Renal pelvis (tissue), 4 donors: Measurements from ENCODE around the gene DHRS7B. TPM values are rescaled to one million over a fixed set of nuclear protein-coding genes. Genes with fewer than 3 reads are reported as not detected.
"Not testable (repeated sequence)": the region's sequence is repeated elsewhere in the genome, so short reads cannot be mapped to it uniquely, and the experiment has no call there.

ENCODE experiments used
- DNase-seq: peaks from one replicate; pipeline ENCODE4 v3.0.0-alpha.2; 2013
- polyA plus RNA-seq, 3 donors: library from polyadenylated mRNA; unstranded; fragments of 120-200 nt; gene quantifications; one replicate each; pipeline ENCODE4 v1.2.1, GENCODE V29; 2013; ENCODE audit not compliant: insufficient read length in 3 of 3

Gene DHRS7B
- polyA plus RNA-seq, 3 donors = 37.8 to 39.5 (median 38.7) TPM

DNA sequence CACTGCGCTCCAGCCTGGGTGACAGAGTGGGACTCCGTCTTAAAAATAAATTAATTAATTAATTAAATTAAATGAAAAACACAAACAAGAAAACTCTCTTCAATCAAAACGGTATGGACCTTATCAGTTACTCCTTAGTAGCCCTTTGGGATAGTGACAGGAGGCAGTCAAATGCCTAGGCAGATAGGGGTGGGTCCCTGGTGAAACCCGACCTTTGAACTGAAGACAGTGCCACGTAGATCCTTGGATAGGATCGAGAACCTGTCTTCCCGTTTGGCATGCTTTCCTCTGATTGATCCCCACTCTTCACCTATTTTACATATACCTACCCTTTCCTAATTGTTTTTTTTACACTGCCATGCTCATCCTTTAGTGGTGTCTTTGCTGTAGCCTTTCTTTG, 22.2 kb upstream of the DHRS7B start:
- no peak for DNase-seq

DNA sequence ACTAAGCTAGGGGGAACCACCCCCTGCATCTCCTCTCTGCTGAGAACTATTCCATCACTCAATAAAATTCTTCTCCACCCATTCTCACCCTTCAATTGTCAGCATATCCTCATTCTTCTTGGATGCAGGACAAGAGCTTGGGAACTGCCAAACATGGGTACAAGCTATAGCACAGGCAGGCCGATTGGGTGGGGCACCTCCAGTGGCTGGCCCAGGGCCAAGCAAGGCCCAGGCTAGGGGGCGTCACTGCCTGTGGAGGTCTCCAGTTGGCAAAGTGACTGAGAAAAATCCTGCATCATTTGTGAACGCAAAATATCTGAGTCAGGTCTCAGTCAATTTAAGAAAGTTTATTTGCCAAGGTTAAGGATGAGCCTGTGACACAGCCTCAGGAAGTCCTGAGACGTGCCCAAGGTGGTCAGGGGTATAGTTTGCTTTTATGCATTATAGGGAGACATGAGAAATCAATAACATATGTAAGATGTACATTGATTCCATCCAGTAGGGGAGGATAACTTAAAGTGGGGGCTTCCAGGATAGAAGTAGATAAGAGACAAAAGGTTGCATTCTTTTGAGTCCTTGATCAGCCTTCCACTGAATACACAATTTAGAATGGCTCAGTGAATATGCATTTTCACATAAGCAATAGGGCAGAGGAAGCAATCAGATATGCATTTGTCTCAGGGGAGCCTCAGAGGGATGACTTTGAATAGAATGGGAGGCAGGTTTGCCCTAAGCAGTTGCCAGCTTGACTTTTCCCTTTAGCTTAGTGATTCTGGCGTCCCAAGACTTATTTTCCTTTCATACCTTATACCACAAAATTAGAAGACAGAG, 21.5 kb upstream of the DHRS7B start:
- DNase-seq = no peak

DNA sequence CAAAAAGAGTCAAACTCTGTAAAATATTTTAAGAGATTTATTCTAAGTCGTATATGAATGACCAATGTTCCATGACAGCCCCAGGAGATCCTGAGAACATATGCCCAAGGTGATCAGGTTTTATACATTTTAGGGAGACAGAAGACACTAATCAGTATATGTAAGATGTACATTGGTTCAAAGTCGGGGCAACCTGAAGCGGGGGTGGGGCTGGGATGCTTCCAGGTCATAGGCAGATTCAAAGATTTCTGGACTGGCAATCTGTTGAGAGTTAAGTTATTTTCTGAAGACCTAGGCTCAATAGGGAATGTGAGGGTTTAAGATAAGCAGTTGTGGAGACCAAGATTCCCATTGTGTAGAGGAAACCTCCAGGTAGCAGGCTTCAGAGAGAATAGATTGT, 20.4 kb upstream of the DHRS7B start:
- DNase-seq = no peak

DNA sequence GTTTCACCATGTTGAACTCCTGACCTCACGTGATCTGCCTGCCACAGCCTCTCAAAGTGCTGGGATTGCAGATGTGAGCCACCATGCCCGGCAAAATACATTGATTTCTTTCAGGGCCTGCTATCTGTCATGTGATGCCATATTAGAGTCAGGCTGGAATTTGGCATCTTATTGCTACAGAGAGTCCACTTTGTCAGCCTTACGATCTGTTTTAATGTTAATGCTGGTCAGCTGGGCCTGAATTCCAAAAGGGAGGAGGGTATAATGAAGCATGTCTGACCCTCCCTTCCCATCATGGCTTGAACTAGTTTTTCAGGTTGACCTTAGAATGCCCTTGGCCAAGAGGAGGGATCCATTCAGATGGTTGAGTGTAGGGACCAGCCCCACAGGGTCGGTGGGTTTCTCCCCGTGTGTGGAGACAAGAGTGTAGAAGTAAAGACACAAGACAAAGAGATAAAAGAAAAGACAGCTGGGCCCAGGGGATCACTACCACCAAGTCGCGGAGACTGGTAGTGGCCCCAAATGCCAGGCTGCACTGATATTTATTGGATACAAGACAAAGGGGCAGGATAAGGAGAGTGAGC, 19.6 kb upstream of the DHRS7B start:
- not testable (repeated sequence) for DNase-seq

DNA sequence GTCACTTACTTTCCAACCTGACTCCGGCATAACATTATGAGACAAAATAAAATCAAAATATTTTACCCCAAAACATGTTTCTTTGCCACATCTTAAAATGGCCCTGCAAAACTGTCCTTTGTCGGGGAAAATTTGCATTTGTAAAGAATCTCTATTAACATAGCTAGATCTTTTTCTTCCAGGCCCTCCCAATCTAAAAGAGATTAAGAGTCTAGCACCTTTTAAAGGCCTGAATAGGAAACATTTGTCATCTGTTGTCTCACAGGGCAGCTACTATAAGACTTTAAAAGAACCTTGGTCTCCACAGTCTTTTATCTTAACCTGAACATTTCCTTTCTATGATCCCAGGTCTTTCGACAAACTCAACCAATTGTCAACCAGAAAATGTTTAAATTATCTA, 18.1 kb upstream of the DHRS7B start:
- DNase-seq = no peak

DNA sequence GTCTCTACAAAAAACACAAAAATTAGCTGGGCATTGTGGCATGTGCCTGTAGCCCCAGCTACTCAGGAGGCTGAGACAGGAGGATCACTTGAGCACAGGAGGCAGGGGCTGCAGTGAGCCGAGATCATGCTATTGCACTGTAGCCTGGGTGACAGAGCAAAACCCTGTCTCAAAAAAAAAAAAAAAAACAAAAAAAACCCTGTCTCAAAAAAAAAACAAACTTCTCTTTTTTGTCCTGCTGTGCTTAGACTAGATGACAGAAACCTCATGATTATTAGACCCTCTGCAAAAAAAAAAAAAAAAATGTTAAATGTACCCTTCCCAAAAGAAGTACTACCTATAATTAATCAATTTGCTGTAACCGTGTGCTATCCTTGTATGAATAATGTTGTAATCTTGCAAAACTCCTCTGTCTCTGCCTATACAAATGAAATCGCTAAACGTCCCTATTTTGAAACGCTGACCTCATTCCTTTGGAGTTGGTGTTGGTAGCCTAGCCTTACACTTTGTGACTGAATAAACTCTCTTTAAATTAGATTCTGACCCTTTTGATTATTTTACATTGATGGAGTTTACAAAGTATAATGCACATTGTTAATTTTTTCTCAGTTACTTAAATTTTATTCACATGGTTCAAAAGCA, 13.6 kb upstream of the DHRS7B start:
- DNase-seq = no peak

DNA sequence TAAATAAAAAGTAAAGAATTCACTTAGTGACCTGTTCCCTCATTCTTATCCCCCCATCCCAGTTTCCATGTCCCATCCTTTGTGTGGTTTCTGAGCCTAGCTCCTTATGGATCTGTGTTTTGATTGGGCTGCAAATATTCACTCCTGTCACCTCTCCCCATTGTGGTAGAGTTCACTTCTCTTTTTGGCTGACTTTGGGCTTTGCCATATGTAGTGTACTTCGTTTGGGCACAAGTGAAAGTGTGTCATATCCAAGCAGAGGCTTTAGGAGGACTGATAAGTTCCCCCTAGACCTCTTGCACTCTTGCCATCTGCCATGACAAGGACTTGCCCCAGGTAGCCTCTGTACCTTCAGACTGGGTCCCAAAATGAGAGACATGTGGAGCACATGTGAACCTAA, 13.0 kb upstream of the DHRS7B start:
- no peak for DNase-seq

DNA sequence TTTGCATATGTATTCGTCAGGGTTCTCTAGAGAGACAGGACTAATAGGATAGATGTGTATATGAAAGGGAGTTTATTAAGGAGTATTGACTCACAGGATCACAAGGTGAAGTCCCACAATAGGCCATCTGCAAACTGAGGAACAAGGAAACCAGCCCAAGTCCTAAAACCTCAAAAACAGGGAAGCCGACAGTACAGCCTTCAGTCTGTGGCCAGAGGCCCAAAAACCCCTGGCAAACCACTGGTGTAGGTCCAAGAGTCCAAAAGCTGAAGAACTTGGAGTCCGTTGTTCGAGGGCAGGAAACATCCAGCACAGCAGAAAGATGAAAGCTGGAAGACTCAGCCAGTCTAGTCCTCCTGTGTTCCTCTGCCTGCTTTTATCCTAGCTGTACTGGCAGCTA, 12.0 kb upstream of the DHRS7B start:
- DNase-seq = not testable (repeated sequence)

DNA sequence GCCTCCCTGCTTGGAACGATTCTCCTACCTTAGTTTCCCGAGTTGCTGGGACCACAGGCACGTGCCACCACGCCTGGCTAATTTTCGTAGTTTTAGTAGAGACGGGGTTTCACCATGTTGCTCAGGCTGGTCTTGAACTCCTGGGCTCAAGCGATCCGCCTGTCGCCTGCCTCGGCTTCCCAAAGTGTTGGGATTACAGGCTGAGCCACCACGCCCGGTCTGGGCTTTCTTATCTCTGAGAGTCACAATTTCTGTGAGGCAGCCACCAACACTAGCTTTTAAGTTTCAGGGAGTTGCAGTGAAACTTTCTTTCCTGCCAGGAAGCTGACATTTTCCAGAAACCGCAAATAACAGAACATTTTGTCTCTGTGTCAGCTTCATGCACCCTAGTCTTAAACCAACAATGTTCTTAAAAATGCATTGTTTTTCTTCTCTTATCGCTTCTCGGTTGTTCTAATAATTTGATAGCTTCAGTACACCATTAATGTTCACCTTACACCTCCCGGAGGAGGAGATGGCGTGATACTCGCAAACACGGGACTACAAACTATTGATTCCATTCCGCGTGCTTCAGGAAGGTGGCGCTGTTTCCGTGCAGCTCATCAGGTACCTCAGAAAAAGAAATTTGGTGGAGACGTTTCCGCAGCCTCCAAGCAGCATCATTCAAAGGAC, 7.4 kb upstream of the DHRS7B start:
- peak; percentile 54 for DNase-seq

DNA sequence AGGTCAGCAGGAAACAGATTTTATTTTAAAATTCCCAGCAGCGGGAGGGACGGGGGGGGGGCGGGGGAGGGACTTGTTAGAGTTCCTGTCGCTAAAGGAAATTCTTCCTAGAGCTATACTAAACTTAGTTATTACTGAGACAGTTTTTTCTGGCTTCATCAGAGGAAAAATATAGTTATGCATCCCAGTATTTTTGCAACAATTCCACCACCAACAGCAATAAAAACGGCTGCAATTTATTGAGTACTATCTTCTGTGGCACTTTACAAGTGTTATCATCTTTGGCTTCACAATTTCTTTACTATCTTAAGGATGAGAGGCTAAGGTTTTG, 6.9 kb upstream of the DHRS7B start:
- DNase-seq = no peak

DNA sequence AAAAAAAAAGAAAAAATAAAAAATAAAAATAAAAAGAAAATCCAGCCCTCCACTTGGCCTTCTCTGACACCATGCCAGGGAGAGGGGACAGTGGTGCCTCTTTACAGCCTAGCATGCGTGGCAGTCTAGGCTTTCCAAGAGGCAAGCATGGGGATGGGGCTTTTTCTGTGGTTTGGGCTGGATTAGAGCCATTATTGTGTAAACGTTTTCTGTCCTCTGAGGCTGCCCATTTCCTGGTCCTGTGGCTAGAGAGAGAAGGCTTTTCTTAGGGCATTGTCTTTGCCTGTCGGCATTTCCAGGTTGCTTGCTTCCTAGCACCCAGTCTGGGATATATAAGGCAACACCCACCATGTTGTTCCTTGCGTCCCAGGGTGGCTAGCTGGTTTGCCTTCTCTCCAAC, 2.7 kb upstream of the DHRS7B start:
- no peak for DNase-seq

DNA sequence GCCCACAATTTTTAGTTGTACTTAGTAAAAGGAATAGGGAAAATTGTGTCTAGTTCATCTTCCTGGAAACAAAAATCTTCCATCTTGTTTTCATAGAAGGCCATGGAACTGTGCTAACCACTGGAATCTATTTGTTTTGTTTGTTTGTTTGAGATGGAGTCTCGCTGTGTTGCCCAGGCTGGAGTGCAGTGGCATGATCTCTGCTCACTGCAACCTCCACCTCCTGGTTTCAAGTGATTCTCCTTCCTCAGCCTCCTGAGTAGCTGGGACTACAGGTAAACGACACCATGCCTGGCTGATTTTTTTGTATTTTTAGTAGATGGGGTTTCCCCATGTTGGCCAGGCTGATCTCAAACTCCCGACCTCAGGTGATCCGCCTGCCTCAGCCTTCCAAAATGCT, 2.2 kb upstream of the DHRS7B start:
- not testable (repeated sequence) for DNase-seq

DNA sequence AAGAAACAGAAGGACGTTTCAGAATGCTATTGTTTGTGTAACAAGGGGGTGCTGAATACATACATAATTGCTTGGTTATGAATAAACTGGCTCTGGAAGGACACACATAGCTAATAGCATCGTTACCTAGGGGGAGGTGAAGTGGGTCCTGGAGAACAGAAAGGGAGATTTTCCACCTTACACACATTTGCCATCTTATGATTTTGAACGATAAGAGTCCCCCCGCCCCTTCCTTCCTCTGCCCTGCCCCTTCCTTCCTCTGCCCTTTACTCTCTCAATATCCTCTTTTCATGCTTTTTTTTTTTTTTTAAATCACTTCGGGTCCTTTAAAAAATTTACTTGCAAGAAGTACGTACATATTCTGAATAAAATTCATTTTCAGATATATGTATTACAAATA, 902 bp upstream of the DHRS7B start:
- no peak for DNase-seq

DNA sequence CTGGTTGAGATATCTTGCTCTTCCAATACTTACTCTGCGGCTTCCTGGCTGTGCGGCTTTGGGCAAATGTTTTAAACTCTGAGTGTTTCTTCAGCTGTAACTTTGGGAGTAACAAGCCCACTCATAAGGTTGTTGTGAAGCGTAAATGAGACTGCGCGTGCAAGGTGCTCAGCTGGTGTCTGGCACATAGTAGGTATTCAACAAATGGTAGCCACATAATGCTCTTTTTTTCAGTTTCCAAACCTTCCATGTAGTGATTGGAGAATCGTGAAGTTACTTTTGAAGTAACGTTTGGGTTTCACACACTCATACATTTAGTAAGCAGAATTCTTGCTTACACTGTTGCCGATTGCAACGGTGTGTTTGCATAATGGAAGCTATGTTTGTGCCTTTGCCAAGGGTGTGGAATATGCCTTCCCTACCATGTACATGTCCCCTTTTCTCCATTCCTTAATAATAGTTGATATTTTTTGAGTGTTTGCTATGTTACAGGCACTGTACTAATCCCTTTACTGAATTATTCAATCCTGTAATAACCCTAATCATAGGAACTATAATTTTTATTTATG, 829 bp downstream of the DHRS7B start:
- DNase-seq = no peak

DNA sequence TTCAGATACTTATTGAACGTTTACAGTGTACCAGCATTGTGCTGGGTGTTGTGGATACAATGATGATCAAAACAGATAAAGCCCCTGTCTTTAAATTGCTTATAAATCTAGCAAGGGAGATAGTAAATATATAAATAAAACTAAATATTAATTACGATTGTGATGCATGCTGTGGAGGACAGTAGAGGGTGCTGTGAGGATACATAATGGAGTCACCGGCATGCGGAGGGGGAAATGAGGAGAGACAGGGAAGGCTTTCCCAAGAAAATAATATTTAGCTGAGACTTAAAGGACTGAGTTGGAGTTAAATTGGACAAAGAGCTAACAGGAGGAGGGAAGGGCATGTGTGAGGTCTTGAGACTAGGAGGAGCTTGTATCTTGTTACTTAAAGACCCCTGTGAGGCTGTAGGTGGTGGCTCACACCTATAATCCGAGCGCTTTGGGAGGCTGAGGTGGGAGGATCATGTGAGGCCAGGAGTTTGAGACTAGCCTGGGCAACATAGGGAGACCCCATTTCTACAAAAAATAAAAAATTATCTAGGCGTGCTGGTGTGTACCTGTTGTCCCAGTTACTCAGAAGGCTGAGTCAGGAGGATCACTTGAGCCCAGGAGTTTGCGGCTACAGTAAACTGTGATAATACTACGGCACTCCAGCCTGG, 2.4 kb downstream of the DHRS7B start:
- peak; percentile 30 for DNase-seq

DNA sequence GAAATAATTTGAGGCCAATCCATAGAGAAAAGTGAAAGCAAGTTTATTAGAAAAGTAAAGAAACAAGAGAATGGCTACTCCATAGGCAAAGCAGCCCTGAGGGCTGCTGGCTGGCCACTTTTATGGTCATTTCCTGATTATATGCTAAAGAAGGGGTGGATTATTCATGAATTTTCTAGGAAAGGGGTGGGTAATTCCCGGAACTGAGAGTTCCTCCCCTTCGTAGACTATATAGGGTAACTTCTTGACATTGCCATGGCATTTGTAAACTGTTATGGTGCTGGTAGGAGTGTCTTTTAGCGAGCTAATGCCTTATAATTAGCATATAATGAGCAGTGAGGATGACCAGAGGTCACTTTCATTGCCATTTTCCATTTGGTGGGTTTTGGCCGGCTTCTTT, 4.4 kb downstream of the DHRS7B start:
- DNase-seq = no peak

DNA sequence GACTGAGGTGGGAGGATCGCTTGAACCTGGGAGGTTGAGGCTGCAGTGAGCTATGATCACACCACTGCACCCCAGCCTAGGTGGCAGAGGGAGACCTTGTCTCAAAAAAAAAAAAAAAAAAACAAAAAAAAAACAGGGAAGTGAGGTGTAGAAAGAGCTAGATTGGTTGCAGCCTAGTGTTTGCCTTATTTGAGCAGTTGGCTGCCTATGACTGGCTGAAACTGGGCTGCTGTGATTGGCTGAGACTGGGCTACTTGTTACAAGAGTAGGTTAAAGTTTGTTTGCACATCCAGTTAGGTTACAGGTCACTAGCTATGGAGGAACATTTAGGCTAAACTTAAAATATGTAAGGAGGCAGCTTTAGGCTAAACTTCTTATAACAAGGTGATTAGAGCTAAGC, 5.7 kb downstream of the DHRS7B start:
- no peak for DNase-seq

DNA sequence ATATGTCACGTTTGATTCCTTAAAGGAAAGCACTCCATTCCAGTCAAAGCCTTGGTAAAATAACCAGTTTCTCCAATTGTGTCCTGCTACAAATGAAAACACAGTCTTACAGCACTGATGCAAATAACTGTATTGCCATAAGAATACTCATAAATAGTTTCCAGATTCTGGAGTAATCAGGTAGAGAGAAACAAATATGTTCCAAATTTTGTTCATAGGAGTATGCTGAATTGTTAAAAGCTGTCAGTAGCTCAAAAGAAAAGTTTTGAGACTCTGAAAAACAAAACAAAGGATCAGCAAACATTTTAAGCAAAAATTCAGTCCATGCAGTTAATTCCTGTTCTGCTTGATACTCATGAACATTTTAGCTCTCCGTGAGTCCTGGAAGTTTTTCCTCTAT, 7.8 kb downstream of the DHRS7B start:
- no peak for DNase-seq

DNA sequence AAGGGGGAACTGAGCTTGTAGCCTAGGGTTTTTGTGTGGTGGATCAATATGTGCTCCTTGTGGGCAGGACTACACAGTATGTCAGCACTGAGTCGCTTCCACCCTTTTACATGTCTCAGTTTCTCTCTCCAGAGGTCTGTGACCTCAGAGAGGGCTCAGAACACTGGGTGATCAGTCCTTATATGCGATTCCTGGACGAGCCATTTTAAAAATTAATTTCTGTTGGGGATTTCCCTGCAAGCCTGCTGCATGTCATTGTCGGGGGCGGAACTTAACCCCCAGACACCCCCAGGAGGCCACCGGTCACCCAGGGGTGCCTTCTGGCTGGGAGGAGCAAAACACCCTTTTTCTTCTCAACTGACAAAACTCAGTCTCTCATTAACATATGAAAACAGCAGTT, 14.1 kb downstream of the DHRS7B start:
- DNase-seq = no peak

DNA sequence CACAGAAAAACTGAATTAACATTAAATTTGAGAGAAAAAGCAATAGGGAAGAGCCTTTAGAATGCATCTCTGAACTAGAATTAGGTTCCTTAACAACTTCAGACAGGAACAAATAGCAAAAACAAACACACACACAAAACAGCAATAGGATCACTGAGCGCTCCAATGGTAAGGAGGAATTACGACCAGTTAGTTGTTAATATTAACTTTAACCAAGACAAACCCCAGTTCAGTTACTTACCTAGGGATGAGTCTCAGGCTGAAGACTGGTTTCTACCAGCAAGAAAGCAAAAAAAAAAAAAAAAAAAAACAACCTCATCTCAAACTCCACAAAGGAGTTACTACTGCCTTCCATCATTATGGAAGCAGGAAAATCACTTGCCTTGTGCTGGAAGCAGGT, 14.6 kb downstream of the DHRS7B start:
- DNase-seq = no peak

DNA sequence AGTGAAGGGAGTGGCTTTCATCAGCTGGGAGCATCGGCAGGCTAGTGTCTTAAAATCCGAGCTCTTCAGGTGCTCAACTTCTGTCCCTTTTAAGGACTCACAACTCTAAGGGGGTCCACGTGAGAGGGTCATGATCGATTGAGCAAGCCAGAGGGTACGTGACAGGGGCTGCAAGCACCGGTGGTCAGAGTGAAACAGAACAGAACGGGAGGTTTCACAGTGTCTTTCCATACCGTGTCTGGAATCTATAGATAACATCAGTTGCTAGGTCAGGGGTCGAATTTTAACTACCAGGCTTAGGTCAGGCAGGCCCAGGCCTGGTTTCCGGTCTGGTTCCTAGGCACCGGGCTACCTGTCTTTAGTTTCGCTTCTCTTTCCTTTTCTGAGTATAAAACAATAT, 15.3 kb downstream of the DHRS7B start:
- not testable (repeated sequence) for DNase-seq

DNA sequence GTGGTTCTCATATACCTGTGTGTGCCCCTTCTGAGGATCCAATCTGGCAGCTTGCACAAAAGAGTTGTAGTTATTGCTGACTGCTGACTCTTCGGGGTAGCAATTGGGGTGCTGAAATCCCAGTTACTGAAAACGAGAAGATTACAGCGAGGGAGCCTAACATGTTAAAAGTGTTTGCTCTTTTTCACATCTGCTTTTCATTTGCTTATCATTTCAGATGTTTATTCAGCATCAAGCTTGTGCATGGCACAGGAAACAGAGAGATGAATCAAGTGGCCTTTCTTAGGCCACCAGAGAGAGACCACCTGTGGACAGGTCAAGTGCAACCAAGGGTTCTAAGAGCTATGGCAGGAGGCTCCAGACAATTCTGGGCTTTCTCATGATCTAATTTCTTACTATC, 16.9 kb downstream of the DHRS7B start:
- DNase-seq = no peak
